Activated CD4-positive, alpha-beta T cell treated with anti-CD3 and anti-CD28 coated beads, Interleukin-2, amount 10 ng/mL, durations not matched to agents 7 days and 5 days (primary cell): ENCODE measurements around the gene DGKG. TPM values are rescaled to one million over a fixed set of nuclear protein-coding genes. Genes with fewer than 3 reads are reported as not detected.

Experiments used
- CTCF ChIA-PET: fragments of 350-600 bp; sonication (Branson Sonifier 250); formaldehyde crosslinking; loops from one replicate; lab custom pipeline; 2021; ENCODE audit warnings: antibody characterized with exemption; lab: Charles Lee
- POLR2A ChIA-PET: fragments of 350-600 bp; sonication (Branson Sonifier 250); formaldehyde crosslinking; loops from one replicate; lab custom pipeline; 2021; ENCODE audit warnings: antibody characterized with exemption; lab: Charles Lee
- DNase-seq: peaks from one replicate; pipeline ENCODE4 v3.0.0-alpha.2; 2020
- H3K27ac Mint-ChIP-seq: one replicate; pipeline ENCODE4 v1.8.0; 2021; ENCODE audit warnings: mild to moderate bottlenecking, moderate library complexity, mixed read lengths
- H3K27me3 Mint-ChIP-seq: one replicate; pipeline ENCODE4 v1.8.0; 2021; ENCODE audit warnings: mixed read lengths
- H3K36me3 Mint-ChIP-seq: one replicate; pipeline ENCODE4 v1.8.0; 2021; ENCODE audit warnings: low read depth, mixed read lengths
- H3K4me1 Mint-ChIP-seq: one replicate; pipeline ENCODE4 v1.8.0; 2021; ENCODE audit warnings: mixed read lengths
- H3K4me3 Mint-ChIP-seq: one replicate; pipeline ENCODE4 v1.8.0; 2021; ENCODE audit warnings: mild to moderate bottlenecking, moderate library complexity, mixed read lengths
- H3K9me3 Mint-ChIP-seq: one replicate; pipeline ENCODE4 v1.8.0; 2021; ENCODE audit warnings: mixed read lengths
- total RNA-seq, 2 experiments: library from RNA; stranded (reverse); gene quantifications; one replicate each; pipeline ENCODE4 v1.2.3, GENCODE V29; 2021

Gene DGKG
- total RNA-seq, 2 experiments from 2014 or later = 0.04 TPM; not detected in 1

GRCh38 chr3:186307594-186308221, 54.3 kb downstream of the DGKG start:
- Mint-ChIP-seq H3K27me3 (peaks cover 3% of the 10 kb centered on the region), H3K27ac (no peak overlapping the region), H3K4me1 (no peaks in the 10 kb centered on the region), H3K9me3 (no peaks in the 10 kb centered on the region), H3K4me3 (no peak overlapping the region), H3K36me3 (no peaks in the 10 kb centered on the region)
- DNase-seq = peak; percentile 47
- CTCF ChIA-PET = interaction anchor here (1.5 kb wide), 1 partner anchor 16 kb away, joined by 6 read pairs; no protein-coding TSS in a partner anchor
- POLR2A ChIA-PET = interaction anchor here (0.7 kb wide), 1 partner anchor 26 kb away, joined by 3 read pairs; no protein-coding TSS in a partner anchor

DNA sequence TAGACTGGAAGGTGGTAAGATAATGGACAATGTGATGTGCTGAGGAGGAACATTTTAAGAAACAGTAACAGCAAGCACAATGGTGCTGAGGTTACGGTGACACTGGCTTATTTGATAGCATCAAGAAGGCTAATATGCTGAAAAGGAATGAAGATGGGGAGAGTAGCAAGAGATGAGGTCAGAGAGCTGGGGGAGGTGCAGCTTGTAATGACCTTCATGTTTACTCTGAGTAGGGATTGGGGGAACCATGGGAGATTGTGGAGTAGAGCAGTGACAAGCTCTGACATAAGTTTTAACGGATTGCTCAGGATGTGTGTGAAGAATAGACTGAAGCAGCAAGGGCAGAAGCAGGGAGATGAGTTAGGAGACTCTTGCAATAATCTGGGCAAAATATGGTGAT, 56.7 kb downstream of the DGKG start:
- H3K36me3 Mint-ChIP-seq = no peaks in the 10 kb centered on the region
- H3K4me1 Mint-ChIP-seq = no peaks in the 10 kb centered on the region
- no peaks in the 10 kb centered on the region for H3K9me3 Mint-ChIP-seq
- POLR2A ChIA-PET = no interaction called here
- no peak for DNase-seq
- H3K4me3 Mint-ChIP-seq = no peak overlapping the region
- CTCF ChIA-PET = no interaction called here
- H3K27me3 Mint-ChIP-seq = peaks cover 3% of the 10 kb centered on the region
- H3K27ac Mint-ChIP-seq = no peak overlapping the region

GRCh38 chr3:186303965-186304364, 58.1 kb downstream of the DGKG start:
- Mint-ChIP-seq H3K9me3 (no peaks in the 10 kb centered on the region), H3K27me3 (peaks cover 2% of the 10 kb centered on the region), H3K36me3 (no peaks in the 10 kb centered on the region), H3K4me3 (no peak overlapping the region), H3K4me1 (no peaks in the 10 kb centered on the region), H3K27ac (no peak overlapping the region)
- ChIA-PET CTCF (no interaction called here), POLR2A (no interaction called here)
- DNase-seq = no peak

DNA sequence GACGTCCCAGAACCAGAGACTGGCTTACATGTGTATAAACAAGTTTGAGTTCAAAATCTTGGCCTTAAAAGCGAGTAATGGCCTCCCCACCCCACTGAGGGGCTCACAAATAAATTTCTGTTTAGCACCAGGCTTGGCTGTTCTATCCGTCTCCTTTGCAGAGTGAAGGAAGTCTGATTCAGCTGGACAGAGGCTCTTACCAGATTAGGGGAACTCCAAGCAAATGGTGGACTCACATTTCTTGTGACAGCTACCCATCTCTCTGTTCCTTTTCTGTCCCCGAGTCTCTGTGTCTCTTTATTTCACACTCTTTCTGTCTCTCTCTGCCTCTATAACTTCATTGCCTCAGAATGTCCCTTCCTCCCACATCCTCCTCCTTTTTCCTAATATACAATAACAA, 62.7 kb downstream of the DGKG start:
- CTCF ChIA-PET = no interaction called here

GRCh38 chr3:186298876-186299275, 63.2 kb downstream of the DGKG start:
- Mint-ChIP-seq H3K27ac (no peak overlapping the region), H3K4me1 (no peaks in the 10 kb centered on the region), H3K9me3 (no peaks in the 10 kb centered on the region), H3K27me3 (peaks cover 2% of the 10 kb centered on the region), H3K36me3 (no peaks in the 10 kb centered on the region), H3K4me3 (no peak overlapping the region)
- no peak for DNase-seq
- ChIA-PET CTCF (no interaction called here), POLR2A (no interaction called here)

More for the DNA sequence above, 62.7 kb downstream of the DGKG start:
- POLR2A ChIA-PET = no interaction called here
- H3K9me3 Mint-ChIP-seq = no peaks in the 10 kb centered on the region
- no peak overlapping the region for H3K4me3 Mint-ChIP-seq
- H3K4me1 Mint-ChIP-seq = no peaks in the 10 kb centered on the region
- H3K27ac Mint-ChIP-seq = no peak overlapping the region
- H3K27me3 Mint-ChIP-seq = peaks cover 2% of the 10 kb centered on the region
- no peak for DNase-seq
- no peaks in the 10 kb centered on the region for H3K36me3 Mint-ChIP-seq

DNA sequence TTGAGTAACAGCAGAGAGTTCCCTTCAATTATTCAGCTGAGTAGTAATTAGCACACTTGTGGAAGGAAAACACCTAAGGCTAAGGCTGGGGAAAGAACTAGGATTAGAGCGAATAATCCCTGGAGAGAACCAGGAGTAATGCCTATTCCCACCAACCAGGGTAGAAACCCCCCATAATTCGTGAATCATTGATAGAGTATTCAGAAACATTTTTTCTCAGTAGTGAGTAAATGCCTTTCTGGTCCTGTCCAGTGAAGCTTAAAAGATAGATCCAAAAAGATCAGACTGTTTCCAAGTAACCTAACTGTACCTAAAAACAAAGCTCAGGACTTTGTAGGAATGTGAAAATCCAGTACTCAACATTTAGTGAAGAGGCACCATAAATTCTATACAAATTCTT, 71.2 kb downstream of the DGKG start:
- Mint-ChIP-seq H3K27me3 (peaks cover 4% of the 10 kb centered on the region), H3K4me3 (no peak overlapping the region), H3K4me1 (no peaks in the 10 kb centered on the region), H3K9me3 (no peaks in the 10 kb centered on the region), H3K36me3 (no peaks in the 10 kb centered on the region), H3K27ac (no peak overlapping the region)
- ChIA-PET POLR2A (no interaction called here), CTCF (no interaction called here)
- DNase-seq = no peak

- Mint-ChIP-seq H3K9me3 (no peaks in the 10 kb centered on the region), H3K36me3 (no peaks in the 10 kb centered on the region), H3K27me3 (peaks cover 4% of the 10 kb centered on the region), H3K4me3 (no peak overlapping the region), H3K4me1 (no peaks in the 10 kb centered on the region), H3K27ac (no peak overlapping the region)
- CTCF ChIA-PET = interaction anchor here (0.6 to 1.8 kb wide), 2 partner anchors 21 to 872 kb away, joined by 3 to 4 read pairs; no protein-coding TSS in a partner anchor
- POLR2A ChIA-PET = no interaction called here
- DNase-seq = no peak
Observed at GRCh38 chr3:186287711-186288110, 74.3 kb downstream of the DGKG start.

DNA sequence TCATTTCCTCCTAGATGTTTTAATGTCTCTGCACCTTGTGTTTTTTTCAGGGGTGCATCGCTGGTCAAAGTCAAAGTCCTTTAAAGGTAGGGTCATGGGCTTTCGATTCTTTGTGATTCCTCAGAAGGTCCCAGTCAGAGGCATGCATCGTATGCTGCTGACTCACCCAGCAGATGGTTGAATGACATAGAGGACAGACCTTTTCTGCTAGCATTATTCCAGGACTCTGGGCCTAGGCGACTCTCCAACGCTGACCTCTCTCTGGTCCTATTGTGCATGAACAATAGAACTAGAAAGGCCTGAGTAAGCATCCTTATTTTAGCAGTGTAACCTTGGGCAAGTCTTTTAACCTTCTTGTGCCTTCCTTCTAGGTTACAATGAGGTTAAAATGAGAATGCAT, 75.9 kb downstream of the DGKG start:
- CTCF ChIA-PET = no interaction called here
- no peaks in the 10 kb centered on the region for H3K9me3 Mint-ChIP-seq
- H3K4me3 Mint-ChIP-seq = no peak overlapping the region
- no peaks in the 10 kb centered on the region for H3K36me3 Mint-ChIP-seq
- no peaks in the 10 kb centered on the region for H3K4me1 Mint-ChIP-seq
- POLR2A ChIA-PET = no interaction called here
- peaks cover 4% of the 10 kb centered on the region for H3K27me3 Mint-ChIP-seq
- no peak for DNase-seq
- H3K27ac Mint-ChIP-seq = no peak overlapping the region

- Mint-ChIP-seq H3K27me3 (peaks cover 4% of the 10 kb centered on the region), H3K9me3 (no peaks in the 10 kb centered on the region), H3K4me1 (no peaks in the 10 kb centered on the region), H3K4me3 (no peak overlapping the region), H3K27ac (no peak overlapping the region), H3K36me3 (no peaks in the 10 kb centered on the region)
- ChIA-PET POLR2A (no interaction called here), CTCF (interaction anchor here (0.6 kb wide), 1 partner anchor 306 kb away, joined by 3 read pairs; no protein-coding TSS in a partner anchor)
- no peak for DNase-seq
Observed at GRCh38 chr3:186284661-186285060, 77.4 kb downstream of the DGKG start.

GRCh38 chr3:186284349-186284652, 77.7 kb downstream of the DGKG start:
- ChIA-PET CTCF (interaction anchor here (0.6 kb wide), 1 partner anchor 305 kb away, joined by 3 read pairs; no protein-coding TSS in a partner anchor), POLR2A (no interaction called here)
- peaks cover 2% of the 10 kb centered on the region for H3K27me3 Mint-ChIP-seq

GRCh38 chr3:186283651-186284348, 78.2 kb downstream of the DGKG start:
- Mint-ChIP-seq H3K36me3 (no peaks in the 10 kb centered on the region), H3K4me3 (no peak overlapping the region), H3K4me1 (no peaks in the 10 kb centered on the region), H3K27me3 (peaks cover 4% of the 10 kb centered on the region), H3K9me3 (no peaks in the 10 kb centered on the region), H3K27ac (no peak overlapping the region)
- no peak for DNase-seq
- POLR2A ChIA-PET = no interaction called here
- CTCF ChIA-PET = interaction anchor here (0.6 kb wide), 1 partner anchor 305 kb away, joined by 3 read pairs; no protein-coding TSS in a partner anchor

More at GRCh38 chr3:186284349-186284652, 77.7 kb downstream of the DGKG start:
- no peak overlapping the region for H3K4me3 Mint-ChIP-seq
- H3K4me1 Mint-ChIP-seq = no peaks in the 10 kb centered on the region
- DNase-seq = no peak
- H3K9me3 Mint-ChIP-seq = no peaks in the 10 kb centered on the region
- H3K27ac Mint-ChIP-seq = no peak overlapping the region
- H3K36me3 Mint-ChIP-seq = no peaks in the 10 kb centered on the region

- ChIA-PET POLR2A (no interaction called here), CTCF (no interaction called here)
- no peaks in the 10 kb centered on the region for H3K4me1 Mint-ChIP-seq
- no peaks in the 10 kb centered on the region for H3K9me3 Mint-ChIP-seq
- DNase-seq = no peak
- peaks cover 4% of the 10 kb centered on the region for H3K27me3 Mint-ChIP-seq
- no peak overlapping the region for H3K27ac Mint-ChIP-seq
- H3K4me3 Mint-ChIP-seq = no peak overlapping the region
- no peaks in the 10 kb centered on the region for H3K36me3 Mint-ChIP-seq
Observed at GRCh38 chr3:186283096-186283495, 78.9 kb downstream of the DGKG start.

DNA sequence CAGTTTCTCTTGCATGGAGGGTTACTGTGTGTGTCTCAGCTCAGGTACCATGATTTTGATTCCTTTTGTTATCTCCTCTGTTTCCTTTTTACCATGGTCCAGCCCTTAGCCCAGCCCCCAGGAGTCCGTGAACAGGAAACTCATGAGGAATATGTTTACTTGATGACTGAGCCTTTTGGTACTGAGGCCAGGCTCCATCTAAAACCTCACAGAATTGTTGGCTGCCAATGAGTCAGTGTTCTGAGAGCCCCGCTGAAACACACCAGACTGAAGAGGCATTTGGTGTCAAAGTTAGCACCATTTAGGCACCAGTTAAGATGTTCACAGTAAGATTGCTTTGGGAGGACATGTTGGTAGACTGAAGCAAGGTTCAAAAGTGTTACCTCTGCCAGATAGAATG, 80.9 kb downstream of the DGKG start:
- H3K36me3 Mint-ChIP-seq = no peaks in the 10 kb centered on the region
- H3K27ac Mint-ChIP-seq = no peak overlapping the region
- peaks cover 5% of the 10 kb centered on the region for H3K27me3 Mint-ChIP-seq
- no peak overlapping the region for H3K4me3 Mint-ChIP-seq
- DNase-seq = no peak
- H3K4me1 Mint-ChIP-seq = no peaks in the 10 kb centered on the region
- ChIA-PET CTCF (interaction anchor here (1.2 to 1.4 kb wide), 2 partner anchors 16 to 21 kb away, joined by 3 read pairs; no protein-coding TSS in a partner anchor), POLR2A (interaction anchor here (0.6 kb wide), 1 partner anchor 27 kb away, joined by 3 read pairs; no protein-coding TSS in a partner anchor)
- H3K9me3 Mint-ChIP-seq = no peaks in the 10 kb centered on the region
